H1 (cell line): ENCODE data around the gene BPGM.

Experiments
- CBX5 ChIP-seq: fragments of 300-800, 300-1000 bp; sonication (generic); IDR thresholded peaks from 2 replicates; pipeline ENCODE4 v1.7.1; 2016; ENCODE audit warnings: antibody characterized with exemption, low read length, low read depth
- CTCF ChIP-seq, 3 experiments: IDR thresholded peaks; 1 replicate in 2 of 3; 2 replicates in 1 of 3; pipeline versions ENCODE4 v1.5.1 to v1.6.1; 2011; ENCODE audit warnings: low read length in 3 of 3, mild to moderate bottlenecking in 3 of 3, inconsistent platforms in 2 of 3, low read depth in 1 of 3, moderate library complexity in 1 of 3; ENCODE audit not compliant: insufficient read depth in 1 of 3; ENCODE audit errors: control extremely low read depth in 1 of 3
- EZH2 ChIP-seq: fragments of 200-600 bp; sonication (generic); IDR thresholded peaks from 2 replicates; pipeline ENCODE4 v1.7.1; 2012; ENCODE audit warnings: low read depth, mild to moderate bottlenecking, moderate library complexity, low read length, inconsistent platforms; ENCODE audit not compliant: severe bottlenecking
- MAX ChIP-seq: IDR thresholded peaks from 2 replicates; pipeline ENCODE4 v1.6.1; 2012; ENCODE audit warnings: inconsistent platforms
- POLR2A ChIP-seq, 2 experiments: IDR thresholded peaks; 1 replicate in 1 of 2; 2 replicates in 1 of 2; pipeline ENCODE4 v1.6.1; 2011; ENCODE audit warnings: low read depth in 2 of 2, low read length in 2 of 2, mild to moderate bottlenecking in 2 of 2; ENCODE audit errors: control extremely low read depth in 1 of 2
- SP1 ChIP-seq: IDR thresholded peaks from 2 replicates; pipeline ENCODE4 v1.6.1; 2011; ENCODE audit warnings: low read depth, low read length
- SUZ12 ChIP-seq: fragments of 200-600 bp; sonication (generic); IDR thresholded peaks from 2 replicates; pipeline ENCODE4 v1.6.1; 2012; ENCODE audit warnings: mild to moderate bottlenecking, inconsistent platforms, low read length, moderate library complexity, mixed read lengths
- TAF1 ChIP-seq: IDR thresholded peaks from 2 replicates; pipeline ENCODE4 v1.6.1; 2011; ENCODE audit warnings: mild to moderate bottlenecking, low read depth, low read length
- YY1 ChIP-seq: IDR thresholded peaks from 2 replicates; pipeline ENCODE4 v1.6.1; 2011; ENCODE audit warnings: low read depth, mild to moderate bottlenecking, low read length
- ZNF274 ChIP-seq: IDR thresholded peaks from 2 replicates; pipeline ENCODE4 v1.7.0; 2012; ENCODE audit warnings: low read length, borderline replicate concordance; ENCODE audit errors: extremely low read depth

GRCh38 chr7:134630237-134630636, 16.4 kb upstream of the BPGM start:
- TF ChIP-seq YY1 (no peak), MAX (no peak), CTCF (IDR thresholded peaks at IDR 0.05; ENCODE audit: control extremely low read depth in 1 of 3, insufficient read depth in 1 of 3, low read depth in 1 of 3, low read length in 3 of 3) (no peak), TAF1 (no peak), ZNF274 (no peak), SUZ12 (no peak), POLR2A (IDR thresholded peaks at IDR 0.05; ENCODE audit: control extremely low read depth in 1 of 2, low read depth in 2 of 2, low read length in 2 of 2) (no peak), CBX5 (no peak), EZH2 (no peak), SP1 (no peak)
